BLaER1 treated with 17β-estradiol and CSF1 and Interleukin-3, amounts not matched to agents 10 nM and 100 nM (cell line): ENCODE measurements around the gene CAMK2G.

Source experiments
- H3K27ac ChIP-seq, 11 experiments: shearing (Covaris generic); formaldehyde crosslinking; 2 replicates each; pipeline ENCODE4 v1.8.1; 2022
- H3K27me3 ChIP-seq, 11 experiments: shearing (Covaris generic); formaldehyde crosslinking; 2 replicates each; pipeline ENCODE4 v1.8.1; 2022
- H3K36me3 ChIP-seq, 11 experiments: shearing (Covaris generic); formaldehyde crosslinking; 2 replicates each; pipeline ENCODE4 v1.8.1; 2022
- H3K4me1 ChIP-seq, 10 experiments: shearing (Covaris generic); formaldehyde crosslinking; 2 replicates each; pipeline ENCODE4 v1.8.1; 2022
- H3K4me2 ChIP-seq, 11 experiments: shearing (Covaris generic); formaldehyde crosslinking; 2 replicates each; pipeline ENCODE4 v1.8.1; 2022
- H3K4me3 ChIP-seq, 10 experiments: shearing (Covaris generic); formaldehyde crosslinking; 2 replicates each; pipeline ENCODE4 v1.8.1; 2022
- H3K9ac ChIP-seq, 11 experiments: shearing (Covaris generic); formaldehyde crosslinking; 2 replicates each; pipeline ENCODE4 v1.8.1; 2022
- H3K9me3 ChIP-seq, 11 experiments: shearing (Covaris generic); formaldehyde crosslinking; replicated peaks in 1 of 11; 2 replicates each; pipeline ENCODE4 v1.8.1; 2022
- H4K20me1 ChIP-seq, 11 experiments: shearing (Covaris generic); formaldehyde crosslinking; 2 replicates each; pipeline ENCODE4 v1.8.1; 2022
- Cebpa-rat ChIP-seq, 11 experiments: shearing (Covaris generic); IDR thresholded peaks; 2 replicates each; pipeline ENCODE4 v1.8.1; 2022

CAMK2G gene

GRCh38 chr10:73915206-73915851 is 41.0 kb upstream of the CAMK2G start:
- Histone ChIP-seq H3K9ac (peak overlapping the region in 7 of 11 experiments; percentile 1 to 88 (median 27); a peak in 7 of 22 replicates), H3K4me3 (peak overlapping the region in 1 of 10 experiments; percentile 11; a peak in 1 of 20 replicates), H3K9me3 (peaks cover 13 to 28% (median 20%) of the 10 kb centered on the region in 11 experiments; a peak in 20 of 22 replicates), H3K27me3 (no peaks in the 10 kb centered on the region), H3K27ac (peak overlapping the region in 4 of 11 experiments; percentile 0 to 67 (median 40); a peak in 5 of 22 replicates), H3K4me1 (peaks cover 57 to 84% (median 79%) of the 10 kb centered on the region in 10 experiments), H3K36me3 (peaks cover 46 to 62% (median 52%) of the 10 kb centered on the region in 11 experiments), H3K4me2 (peak overlapping the region; percentile 61 to 99 (median 89); a peak in 19 of 22 replicates), H4K20me1 (peaks cover 0 to 41% (median 19%) of the 10 kb centered on the region in 11 experiments; a peak in 11 of 22 replicates)
- no peak for TF ChIP-seq Cebpa-rat (IDR thresholded peaks at IDR 0.05)

- peak overlapping the region in 7 of 11 experiments; percentile 29 to 99 (median 93); a peak in 14 of 22 replicates for H3K4me2 ChIP-seq
- H3K36me3 ChIP-seq: peaks cover 46 to 60% (median 52%) of the 10 kb centered on the region in 11 experiments
Observed at GRCh38 chr10:73914036-73914435, 39.7 kb upstream of the CAMK2G start.

DNA sequence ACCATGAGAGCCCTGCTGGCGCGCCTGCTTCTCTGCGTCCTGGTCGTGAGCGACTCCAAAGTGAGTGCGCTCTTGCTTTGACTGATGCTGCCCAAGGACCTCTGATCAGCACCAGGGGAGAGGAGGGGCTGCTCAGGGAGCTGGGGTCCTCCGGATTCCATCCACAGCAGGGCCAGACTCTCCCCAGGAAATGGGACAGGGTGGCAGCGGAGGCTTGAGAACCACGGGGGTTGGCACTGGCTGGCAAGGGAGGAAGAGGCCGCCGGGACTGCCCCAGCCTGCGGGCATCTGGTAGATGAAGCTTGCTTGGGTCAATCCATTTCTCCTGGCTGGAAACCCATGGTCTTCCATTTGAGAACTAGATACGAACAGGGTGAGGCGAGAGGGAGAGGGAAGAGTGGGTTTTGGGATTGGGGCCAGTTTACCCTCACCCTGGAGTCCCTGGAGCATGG is 37.2 kb upstream of the CAMK2G start:
- Histone ChIP-seq H3K27me3 (no peaks in the 10 kb centered on the region), H3K4me1 (peaks cover 72 to 95% (median 92%) of the 10 kb centered on the region in 10 experiments), H3K36me3 (peaks cover 38 to 43% (median 40%) of the 10 kb centered on the region in 11 experiments), H3K9me3 (no peaks in the 10 kb centered on the region; a peak in 1 of 22 replicates), H3K4me3 (peak overlapping the region; percentile 73 to 90 (median 84)), H3K4me2 (peak overlapping the region; percentile 89 to 99 (median 95)), H3K9ac (peak overlapping the region; percentile 81 to 96 (median 89)), H4K20me1 (peaks cover 0 to 40% (median 19%) of the 10 kb centered on the region in 11 experiments; a peak in 11 of 22 replicates), H3K27ac (peak overlapping the region; percentile 68 to 99 (median 91); a peak in 21 of 22 replicates)
- no peak for TF ChIP-seq Cebpa-rat (IDR thresholded peaks at IDR 0.05)

More at GRCh38 chr10:73914036-73914435, 39.7 kb upstream of the CAMK2G start:
- peak overlapping the region in 3 of 11 experiments; percentile 32 to 88 (median 33); a peak in 4 of 22 replicates for H3K9ac ChIP-seq
- H4K20me1 ChIP-seq: peaks cover 0 to 41% (median 19%) of the 10 kb centered on the region in 11 experiments; a peak in 11 of 22 replicates
- peak overlapping the region in 1 of 11 experiments; percentile 16; a peak in 1 of 22 replicates for H3K27ac ChIP-seq
- H3K4me1 ChIP-seq: peaks cover 57 to 84% (median 80%) of the 10 kb centered on the region in 10 experiments
- peaks cover 7 to 21% (median 14%) of the 10 kb centered on the region in 11 experiments; a peak in 20 of 22 replicates for H3K9me3 ChIP-seq
- H3K4me3 ChIP-seq: peak overlapping the region in 2 of 10 experiments; percentile 6 to 76; a peak in 1 of 20 replicates
- no peak for TF ChIP-seq Cebpa-rat (IDR thresholded peaks at IDR 0.05)
- no peaks in the 10 kb centered on the region for H3K27me3 ChIP-seq

DNA sequence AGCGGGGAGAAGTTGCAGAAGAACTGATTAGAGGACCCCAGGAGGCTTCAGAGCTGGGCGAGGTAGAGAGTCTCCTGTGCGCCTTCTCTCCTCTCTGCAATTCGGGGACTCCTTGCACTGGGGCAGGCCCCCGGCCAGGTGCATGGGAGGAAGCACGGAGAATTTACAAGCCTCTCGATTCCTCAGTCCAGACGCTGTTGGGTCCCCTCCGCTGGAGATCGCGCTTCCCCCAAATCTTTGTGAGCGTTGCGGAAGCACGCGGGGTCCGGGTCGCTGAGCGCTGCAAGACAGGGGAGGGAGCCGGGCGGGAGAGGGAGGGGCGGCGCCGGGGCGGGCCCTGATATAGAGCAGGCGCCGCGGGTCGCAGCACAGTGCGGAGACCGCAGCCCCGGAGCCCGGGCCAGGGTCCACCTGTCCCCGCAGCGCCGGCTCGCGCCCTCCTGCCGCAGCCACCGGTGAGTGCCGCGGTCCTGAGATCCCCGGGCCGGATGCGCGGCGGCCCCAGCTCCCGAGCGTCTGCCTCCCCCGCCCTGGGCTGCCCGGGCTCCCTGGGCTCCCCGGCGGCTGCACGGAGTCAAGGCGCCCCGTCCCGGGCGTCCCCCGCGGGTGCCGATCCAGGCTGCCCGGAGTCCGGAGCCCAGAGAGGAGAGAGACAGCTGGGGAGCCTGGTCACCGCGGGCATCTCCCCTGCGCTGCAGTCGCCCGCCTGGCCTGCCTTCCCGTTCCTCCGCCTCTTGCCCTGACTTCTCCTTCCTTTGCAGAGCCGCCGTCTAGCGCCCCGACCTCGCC is 36.6 kb upstream of the CAMK2G start, which contains the start of gene PLAU:
Gene PLAU, plus strand, starts transcription at position 369 of the 789 bp plus-strand sequence. CDS start 424 bp downstream, outside the sequence.
- Histone ChIP-seq H3K4me3 (peak within 1 kb of the TSS; percentile 73 to 90 (median 84)), H3K9me3 (no peaks in the 10 kb centered on the region), H3K27me3 (no peaks in the 10 kb centered on the region), H3K4me1 (peaks cover 69 to 95% (median 92%) of the 10 kb centered on the region in 10 experiments), H3K4me2 (peak within 1 kb of the TSS; percentile 89 to 99 (median 95)), H3K36me3 (peaks cover 32 to 37% (median 34%) of the 10 kb centered on the region in 11 experiments), H3K9ac (peak within 1 kb of the TSS; percentile 81 to 96 (median 89)), H4K20me1 (peaks cover 0 to 33% (median 19%) of the 10 kb centered on the region in 11 experiments; a peak in 11 of 22 replicates), H3K27ac (peak within 1 kb of the TSS; percentile 68 to 99 (median 91); a peak in 21 of 22 replicates)
- TF ChIP-seq Cebpa-rat (IDR thresholded peaks at IDR 0.05): no peak

DNA sequence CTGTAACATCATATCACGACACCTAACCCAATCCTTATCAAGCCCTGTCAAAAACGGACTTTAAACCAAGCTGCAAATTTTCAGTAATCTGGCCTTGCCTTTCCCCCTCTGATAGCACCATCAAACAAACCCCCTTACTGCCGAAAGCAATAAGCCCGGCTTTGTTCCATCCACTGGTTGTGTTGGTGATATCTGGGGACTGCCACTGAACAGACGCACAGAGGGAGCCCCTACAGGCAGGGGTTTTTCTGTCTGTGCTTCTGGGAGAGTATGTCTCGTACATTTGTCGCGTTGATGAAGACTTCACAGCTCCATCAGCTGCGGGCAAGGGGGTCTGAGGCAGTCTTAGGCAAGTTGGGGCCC is 36.0 kb upstream of the CAMK2G start:
- no peaks in the 10 kb centered on the region for H3K27me3 ChIP-seq
- no peaks in the 10 kb centered on the region for H3K9me3 ChIP-seq
- peaks cover 65 to 95% (median 92%) of the 10 kb centered on the region in 10 experiments for H3K4me1 ChIP-seq
- peak overlapping the region in 10 of 11 experiments; percentile 68 to 99 (median 92); a peak in 19 of 22 replicates for H3K27ac ChIP-seq
- no peak for TF ChIP-seq Cebpa-rat (IDR thresholded peaks at IDR 0.05)
- H3K4me2 ChIP-seq: peak overlapping the region; percentile 89 to 99 (median 95)
- H4K20me1 ChIP-seq: peaks cover 0 to 28% (median 19%) of the 10 kb centered on the region in 11 experiments; a peak in 11 of 22 replicates
- peak overlapping the region; percentile 81 to 96 (median 89); a peak in 21 of 22 replicates for H3K9ac ChIP-seq
- peaks cover 26 to 31% (median 28%) of the 10 kb centered on the region in 11 experiments for H3K36me3 ChIP-seq
- peak overlapping the region; percentile 73 to 90 (median 84) for H3K4me3 ChIP-seq

- H3K27me3 ChIP-seq: no peaks in the 10 kb centered on the region
- H3K4me2 ChIP-seq: peak overlapping the region; percentile 89 to 99 (median 95)
- peaks cover 65 to 95% (median 89%) of the 10 kb centered on the region in 10 experiments for H3K4me1 ChIP-seq
- peak overlapping the region; percentile 77 to 96 (median 89); a peak in 21 of 22 replicates for H3K9ac ChIP-seq
- H3K9me3 ChIP-seq: no peaks in the 10 kb centered on the region
- peaks cover 18 to 24% (median 21%) of the 10 kb centered on the region in 11 experiments for H3K36me3 ChIP-seq
- peaks cover 0 to 23% (median 18%) of the 10 kb centered on the region in 11 experiments; a peak in 11 of 22 replicates for H4K20me1 ChIP-seq
- peak overlapping the region; percentile 15 to 90 (median 80); a peak in 18 of 20 replicates for H3K4me3 ChIP-seq
- no peak for TF ChIP-seq Cebpa-rat (IDR thresholded peaks at IDR 0.05)
- H3K27ac ChIP-seq: peak overlapping the region; percentile 81 to 99 (median 92); a peak in 21 of 22 replicates
Observed at GRCh38 chr10:73909540-73910115, 35.3 kb upstream of the CAMK2G start.

DNA sequence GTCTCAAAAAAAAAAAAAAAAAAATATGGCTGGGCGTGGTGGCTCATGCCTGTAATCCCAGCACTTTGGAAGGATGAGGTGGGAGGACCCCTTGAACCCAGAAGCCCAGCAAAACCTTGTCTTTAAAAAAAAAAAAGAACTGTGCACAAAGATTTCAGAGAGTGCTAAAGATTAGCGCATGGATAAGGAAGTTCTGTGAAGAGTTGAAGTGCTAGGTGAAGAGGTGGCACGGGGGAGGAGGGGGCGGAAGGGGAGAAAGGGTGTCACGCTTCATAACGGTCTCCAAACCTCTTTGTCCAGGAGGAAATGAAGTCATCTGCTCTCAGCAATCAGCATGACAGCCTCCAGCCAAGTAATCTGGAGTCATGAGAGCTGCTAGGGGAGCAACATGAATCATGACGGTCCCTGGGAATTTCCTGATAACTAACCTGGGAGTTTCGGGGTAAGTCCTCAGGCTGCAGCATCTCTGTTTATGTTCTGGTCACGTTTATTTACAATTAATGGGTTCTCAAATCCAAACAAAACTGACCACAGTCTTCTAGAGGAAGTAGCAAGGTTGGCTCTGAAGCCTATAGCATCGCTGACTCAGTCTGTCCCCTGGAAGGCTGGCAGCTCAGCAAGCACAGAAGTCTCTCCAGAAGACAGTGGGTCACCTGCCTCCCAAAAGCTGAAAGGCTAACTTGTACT is 34.6 kb upstream of the CAMK2G start:
- Histone ChIP-seq H3K4me2 (peak overlapping the region; percentile 89 to 99 (median 95)), H3K9ac (peak overlapping the region; percentile 77 to 96 (median 89); a peak in 21 of 22 replicates), H3K4me1 (peaks cover 65 to 92% (median 83%) of the 10 kb centered on the region in 10 experiments), H3K9me3 (no peaks in the 10 kb centered on the region), H3K27ac (peak overlapping the region; percentile 81 to 99 (median 92)), H3K27me3 (no peaks in the 10 kb centered on the region), H3K4me3 (peak overlapping the region; percentile 15 to 90 (median 80); a peak in 18 of 20 replicates), H3K36me3 (peaks cover 12 to 17% (median 14%) of the 10 kb centered on the region in 11 experiments), H4K20me1 (peaks cover 0 to 16% (median 12%) of the 10 kb centered on the region in 11 experiments; a peak in 11 of 22 replicates)
- no peak for TF ChIP-seq Cebpa-rat (IDR thresholded peaks at IDR 0.05)
